IPS DF 4.7 (cell line): ENCODE results near the gene NUDT3.
"Not testable (repeated sequence)": the region's sequence is repeated elsewhere in the genome, so short reads cannot be mapped to it uniquely, and the experiment has no call there.

ENCODE experiments used
- DNase-seq: peaks from one replicate; pipeline ENCODE4 v3.0.0-alpha.2; 2013; ENCODE audit warnings: low spot score; ENCODE audit errors: extremely low read depth

Gene NUDT3

DNA sequence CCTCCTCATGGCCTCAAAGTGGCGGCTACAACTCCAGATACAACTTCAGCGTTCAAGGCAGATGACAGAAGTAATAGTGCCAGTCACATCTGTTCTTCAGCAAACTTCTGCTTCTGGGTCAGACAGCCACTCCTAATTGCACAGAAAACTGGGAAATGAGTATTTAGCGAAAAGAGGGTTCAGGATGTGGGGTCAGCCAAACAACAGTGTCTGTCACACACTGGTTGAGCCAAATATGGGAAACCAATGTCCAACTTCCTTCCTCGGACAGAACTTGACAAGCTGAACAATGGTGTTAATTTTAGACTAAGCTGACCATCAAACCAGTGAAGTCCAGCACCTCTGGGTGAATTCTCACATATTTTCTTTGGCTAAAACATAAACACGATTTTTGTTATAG lies 22.1 kb downstream of the NUDT3 start:
- DNase-seq: no peak

DNA sequence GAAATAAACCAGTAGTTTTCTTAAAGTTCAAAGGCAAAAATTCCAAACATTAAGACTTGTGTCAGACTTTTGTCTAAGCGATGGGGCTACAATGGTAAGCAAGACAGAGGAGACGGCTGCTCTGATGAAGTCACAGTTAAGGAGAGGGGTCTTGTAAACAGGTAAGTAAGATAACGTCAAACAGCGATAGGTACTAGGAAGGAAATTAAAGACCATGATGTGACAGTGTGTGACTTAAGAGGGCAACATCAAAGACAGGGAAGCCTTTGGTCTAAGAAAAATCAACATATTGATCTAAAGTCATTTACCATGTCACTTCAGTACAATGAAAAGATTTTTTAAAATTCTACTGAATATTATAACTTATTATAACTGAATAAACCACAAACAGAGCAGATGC lies 23.1 kb downstream of the NUDT3 start:
- no peak for DNase-seq

DNA sequence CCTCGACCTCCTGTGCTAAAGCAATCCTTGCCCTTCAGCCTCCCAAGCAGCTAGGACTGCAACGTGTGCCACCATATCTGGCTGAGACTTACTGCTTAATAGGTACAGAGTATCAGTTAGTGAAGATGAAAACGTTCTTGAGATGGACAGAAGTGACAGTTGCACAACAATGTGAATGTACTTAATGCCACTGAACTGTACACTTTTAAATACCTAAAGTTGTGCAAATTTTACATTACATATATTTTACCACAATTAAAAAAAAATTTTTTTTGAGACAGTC lies 25.9 kb downstream of the NUDT3 start:
- no peak for DNase-seq

DNA sequence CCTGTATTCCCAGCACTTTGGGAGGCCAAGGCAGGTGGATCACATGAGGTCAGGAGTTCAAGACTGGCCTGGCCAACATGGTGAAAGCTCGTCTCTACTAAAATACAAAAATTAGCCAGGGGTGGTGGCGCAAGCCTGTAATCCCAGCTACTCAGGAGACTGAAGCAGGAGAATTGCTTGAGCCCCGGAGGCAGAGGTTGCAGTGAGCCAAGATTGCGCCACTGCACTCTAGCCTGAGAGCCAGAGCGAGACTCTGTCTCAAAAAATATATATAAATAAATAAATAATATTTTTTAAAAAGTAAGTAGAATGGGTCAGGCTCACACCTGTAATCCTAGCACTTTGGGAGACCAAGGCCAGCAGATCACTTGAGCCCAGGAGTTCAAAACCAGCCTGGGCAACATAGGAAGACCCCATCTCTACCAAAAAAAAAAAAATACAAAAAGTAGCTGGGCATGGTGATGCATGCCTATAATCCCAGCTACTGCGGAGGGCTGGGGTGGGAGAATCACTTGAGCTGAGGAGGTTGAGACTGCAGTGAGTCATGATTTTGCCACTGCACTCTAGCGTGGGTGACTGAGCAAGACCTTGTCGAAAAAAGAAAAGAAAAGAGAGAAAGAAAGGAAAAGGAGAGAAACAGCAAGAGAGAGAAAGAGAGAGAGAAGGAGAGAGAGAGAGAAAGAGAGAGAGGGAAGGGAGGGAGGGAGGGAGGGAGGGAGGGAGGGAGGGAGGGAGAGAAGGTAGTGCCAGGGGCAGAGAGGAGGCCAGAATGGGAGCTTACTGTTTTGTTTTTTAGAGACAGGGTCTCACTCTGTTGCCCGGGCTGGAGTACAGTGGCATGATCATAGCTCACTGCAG lies 26.5 kb downstream of the NUDT3 start:
- not testable (repeated sequence) for DNase-seq

DNA sequence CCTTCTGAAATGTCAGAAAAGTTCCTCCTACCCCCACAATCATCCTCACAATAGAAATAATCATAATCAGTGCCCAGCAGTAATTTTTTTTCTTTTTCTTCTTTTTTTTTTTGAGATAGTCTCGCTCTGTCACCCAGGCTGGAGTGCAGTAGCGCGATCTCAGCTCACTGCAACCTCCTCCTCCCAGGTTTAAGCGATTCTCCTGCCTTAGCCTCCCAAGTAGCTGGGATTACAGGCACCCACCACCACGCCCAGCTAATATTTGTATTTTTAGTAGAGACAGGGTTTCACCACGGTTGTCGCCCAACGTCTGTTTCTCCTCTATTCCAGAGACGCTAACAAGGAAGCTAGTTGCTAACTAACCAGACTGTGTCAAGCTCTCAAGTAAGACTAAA lies 28.8 kb downstream of the NUDT3 start:
- DNase-seq: not testable (repeated sequence)

DNA sequence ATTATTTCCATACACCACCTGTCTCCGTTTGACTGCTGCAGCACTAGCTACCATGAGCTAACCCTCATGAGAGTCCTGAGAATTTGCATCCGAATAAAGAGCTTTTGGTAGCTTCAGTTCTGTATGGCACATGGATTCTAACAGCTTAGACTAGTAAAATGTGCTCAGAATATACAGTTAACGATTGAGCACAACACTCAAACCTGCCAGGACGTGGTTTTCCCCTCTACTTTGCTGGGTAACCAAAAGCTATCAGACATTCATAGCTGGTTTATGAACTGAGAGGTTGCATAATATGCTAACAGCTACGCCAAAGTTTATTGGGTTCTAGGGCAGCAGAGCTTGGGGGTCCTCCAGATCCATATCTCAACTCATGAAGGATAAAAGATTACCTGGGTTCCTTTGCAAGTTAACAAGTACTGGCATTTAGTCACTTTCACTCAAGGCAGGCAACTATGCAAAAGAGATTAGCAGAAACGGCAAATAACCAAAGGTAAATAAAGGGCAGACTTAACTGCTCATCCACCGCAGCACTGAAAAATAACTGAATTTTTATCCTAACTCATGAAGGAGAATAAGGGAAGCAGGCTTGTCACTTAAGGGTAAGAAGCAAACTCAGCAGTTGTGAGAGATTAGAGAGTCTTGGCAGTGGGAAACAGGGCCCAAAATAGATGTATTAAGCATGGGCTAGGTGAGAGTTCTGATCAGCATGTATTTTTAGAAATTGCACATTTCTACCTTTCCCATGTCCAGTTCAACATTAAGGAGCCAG lies 29.4 kb downstream of the NUDT3 start:
- DNase-seq: no peak

DNA sequence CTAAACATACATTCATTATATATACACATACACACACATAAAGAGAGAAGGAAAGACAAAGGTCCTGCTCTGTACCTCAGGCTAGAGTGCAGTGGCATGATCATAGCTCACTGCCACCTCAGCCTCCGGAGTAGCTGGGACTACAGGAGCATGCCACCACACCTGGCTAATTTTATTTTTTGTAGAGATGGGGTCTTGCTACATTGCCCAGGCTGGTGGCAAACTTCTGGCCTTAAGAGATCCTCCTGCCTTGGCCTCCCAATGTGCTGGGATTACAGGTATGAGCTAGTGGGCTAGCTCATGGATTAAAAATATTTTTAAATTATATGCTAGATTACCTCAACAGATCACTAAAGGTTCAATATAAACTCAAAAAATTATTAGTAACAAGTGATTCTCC lies 30.3 kb downstream of the NUDT3 start:
- no peak for DNase-seq

DNA sequence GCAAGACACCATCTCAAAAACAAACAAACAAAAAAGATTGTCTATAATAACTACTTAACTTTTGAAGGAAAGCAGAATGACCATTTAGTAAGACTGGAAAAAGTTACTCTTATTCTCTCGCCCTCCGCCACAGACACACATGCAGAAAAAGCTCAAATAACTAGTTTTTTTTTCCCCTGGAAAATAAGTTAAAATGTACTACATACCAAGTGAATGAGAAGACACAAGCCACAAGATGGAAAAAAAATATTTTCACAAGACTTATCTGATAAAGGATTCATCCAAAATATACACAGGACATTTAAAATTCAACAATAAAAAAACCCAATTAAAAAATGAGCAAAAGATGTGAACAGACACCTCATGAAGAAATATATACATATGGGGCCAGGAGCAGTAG lies 31.9 kb downstream of the NUDT3 start:
- no peak for DNase-seq

DNA sequence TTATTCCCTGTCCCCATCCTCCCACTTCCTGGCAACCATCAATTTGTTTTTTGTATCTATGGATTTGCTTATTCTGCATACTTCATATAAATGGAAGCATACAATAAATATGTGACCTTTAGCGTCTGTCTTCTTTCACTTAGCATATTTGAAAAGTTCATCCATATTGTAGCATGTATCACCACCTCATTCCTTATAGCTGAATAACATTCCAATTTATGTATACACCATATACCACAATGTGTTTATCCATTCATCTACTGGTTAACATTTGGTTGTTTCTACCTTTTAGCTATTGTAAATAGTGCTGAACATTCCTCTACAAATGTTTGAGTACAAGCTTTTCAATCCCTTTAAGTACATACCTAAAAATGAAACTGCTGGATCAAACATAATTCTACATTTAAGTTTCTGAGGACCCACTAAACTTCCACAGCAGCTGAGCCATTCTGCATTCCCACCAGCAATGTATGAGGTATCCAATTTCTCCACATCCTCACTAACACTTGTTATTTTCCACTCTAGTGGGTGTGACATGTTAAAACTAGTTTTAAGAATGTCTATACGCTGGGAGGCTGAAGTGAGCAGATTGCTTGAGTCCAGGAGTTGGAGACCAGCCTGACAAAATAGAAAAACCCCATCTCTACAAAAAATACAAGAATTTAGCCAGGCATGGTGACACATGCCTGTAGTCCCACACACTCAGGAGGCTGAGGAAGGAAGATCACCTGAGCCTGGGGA lies 32.9 kb downstream of the NUDT3 start:
- DNase-seq: no peak

DNA sequence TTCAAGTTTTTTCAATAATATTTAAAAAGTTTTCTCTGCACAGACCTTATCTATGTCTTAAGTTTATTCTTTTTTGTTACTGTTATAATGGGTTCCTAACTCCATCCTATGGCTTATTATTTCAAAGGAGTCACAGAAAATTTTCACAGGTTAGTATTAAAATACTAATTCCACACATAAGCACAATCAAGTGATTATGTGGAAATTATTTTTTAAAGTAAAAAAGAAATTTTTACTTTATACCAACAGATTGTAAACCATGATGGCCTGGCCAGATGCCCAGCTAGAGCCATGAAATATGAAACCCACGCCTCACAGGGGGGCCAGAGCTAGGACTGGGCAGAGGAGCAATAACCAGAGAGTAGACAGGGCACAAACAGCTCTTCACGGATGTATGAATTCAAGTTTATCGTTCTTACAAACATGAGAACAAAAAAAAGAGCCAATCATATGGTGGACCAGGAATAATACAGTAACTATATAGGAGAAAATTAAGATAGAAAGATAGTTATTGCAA lies 34.0 kb downstream of the NUDT3 start:
- no peak for DNase-seq

DNA sequence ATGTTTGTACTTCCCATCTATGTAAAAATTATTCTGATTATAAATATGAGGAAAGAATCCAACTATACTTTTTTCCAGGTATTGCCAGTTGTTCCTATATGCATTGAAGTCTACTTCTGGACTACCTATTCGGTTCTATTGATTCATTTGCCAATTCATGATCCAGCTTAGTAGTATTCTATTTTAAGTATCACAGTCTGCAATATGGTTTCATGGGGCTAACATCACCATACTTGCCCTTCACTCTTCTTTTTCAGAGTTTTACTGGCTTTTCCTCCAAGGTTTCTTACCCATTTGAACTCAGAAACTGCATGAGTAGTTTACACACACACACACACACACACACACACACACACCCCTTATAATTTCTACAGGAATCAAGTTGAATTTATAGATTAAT lies 34.5 kb downstream of the NUDT3 start:
- no peak for DNase-seq

DNA sequence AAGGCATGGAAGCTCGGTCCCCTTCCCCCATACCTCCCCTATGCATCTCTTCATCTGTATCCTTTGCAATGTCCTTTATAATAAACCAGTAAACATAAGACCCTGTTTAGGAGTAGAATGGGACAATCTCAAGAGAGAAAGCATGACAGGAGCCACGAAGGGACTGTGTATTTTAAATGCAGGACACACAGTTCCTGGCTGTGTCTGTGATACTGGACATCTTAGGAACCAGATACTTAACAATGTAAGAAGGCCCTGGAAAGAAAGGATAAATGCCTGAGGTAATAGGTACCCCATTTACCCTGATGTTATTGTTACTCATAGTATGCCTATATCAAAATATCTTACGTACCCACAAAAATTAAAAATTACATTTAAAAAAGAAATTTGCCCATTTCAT lies 36.6 kb downstream of the NUDT3 start:
- no peak for DNase-seq

DNA sequence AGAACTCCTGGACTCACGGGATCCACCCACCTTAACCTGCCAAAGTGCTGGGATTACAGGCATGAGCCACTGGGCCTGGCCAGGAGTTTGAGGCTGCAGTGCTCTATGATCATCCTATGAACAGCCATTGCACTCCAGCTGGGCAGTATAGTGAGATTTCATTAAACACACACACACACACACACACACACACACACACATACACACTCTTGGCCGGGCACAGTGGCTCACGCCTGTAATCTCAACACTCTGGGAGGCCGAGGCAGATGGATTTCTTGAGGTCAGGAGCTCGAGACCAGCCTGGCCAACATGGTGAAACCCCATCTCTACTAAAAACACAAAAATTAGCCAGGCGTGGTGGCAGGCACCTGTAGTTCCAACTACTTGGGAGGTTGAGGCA lies 38.2 kb downstream of the NUDT3 start:
- not testable (repeated sequence) for DNase-seq

DNA sequence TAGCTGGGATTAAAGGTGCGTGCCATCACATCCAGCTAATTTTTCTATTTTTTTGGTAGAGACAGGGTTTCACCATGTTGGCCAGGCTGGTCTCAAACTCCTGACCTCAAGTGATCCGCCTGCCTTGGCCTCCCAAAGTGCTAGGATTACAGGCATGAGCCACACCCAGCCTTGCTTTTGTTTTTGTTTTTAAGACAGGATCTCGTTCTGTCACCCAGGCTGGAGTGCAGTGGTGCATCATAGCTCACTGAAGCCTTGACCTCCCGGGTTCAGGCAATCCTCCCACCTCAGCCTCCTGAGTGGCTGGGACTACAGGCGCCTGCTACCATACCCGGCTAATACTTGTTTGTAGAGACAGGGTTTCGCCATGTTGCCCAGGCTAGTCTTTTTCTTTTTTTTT lies 38.9 kb downstream of the NUDT3 start:
- DNase-seq: not testable (repeated sequence)

DNA sequence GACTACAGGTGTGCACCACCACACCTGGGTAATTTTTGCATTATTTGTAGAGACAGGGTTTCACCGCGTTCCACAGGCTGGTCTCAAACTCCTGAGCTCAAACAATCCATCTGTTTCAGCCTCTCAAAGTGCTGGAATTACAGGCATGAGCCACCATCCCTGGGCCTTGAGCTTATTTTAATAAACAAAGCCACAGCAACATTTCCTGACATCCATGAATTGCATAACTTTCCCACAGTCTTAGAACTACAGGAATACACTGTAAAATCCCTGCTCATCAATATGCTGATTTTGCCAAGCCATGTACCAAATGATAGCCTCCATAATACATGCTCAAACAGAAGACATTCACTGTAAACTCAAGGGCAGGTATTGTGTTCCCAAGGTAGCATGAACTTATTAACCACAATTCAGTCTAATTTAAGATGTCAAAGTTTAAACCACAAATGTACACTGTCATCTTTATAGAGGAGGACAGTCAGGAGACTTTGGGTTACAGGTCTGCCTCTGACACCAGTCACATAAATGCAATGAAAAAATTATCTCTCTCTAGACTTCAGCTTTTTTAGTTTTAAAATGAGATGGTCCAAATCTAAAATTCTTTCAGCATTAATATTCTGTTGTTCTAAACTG lies 40.0 kb downstream of the NUDT3 start:
- no peak for DNase-seq

DNA sequence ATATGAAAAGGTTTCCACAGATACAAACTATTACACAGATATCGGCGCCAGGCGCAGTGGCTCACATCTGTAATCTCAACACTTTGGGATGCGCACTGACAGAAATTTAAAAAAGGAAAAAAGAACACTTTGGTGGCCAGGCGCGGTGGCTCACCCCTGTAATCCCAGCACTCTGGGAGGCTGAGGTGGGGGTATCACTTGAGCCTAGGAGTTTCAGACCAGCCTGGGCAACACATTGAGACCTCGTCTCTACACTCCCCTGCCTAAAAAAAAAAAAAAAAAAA lies 41.6 kb downstream of the NUDT3 start:
- DNase-seq: no peak

DNA sequence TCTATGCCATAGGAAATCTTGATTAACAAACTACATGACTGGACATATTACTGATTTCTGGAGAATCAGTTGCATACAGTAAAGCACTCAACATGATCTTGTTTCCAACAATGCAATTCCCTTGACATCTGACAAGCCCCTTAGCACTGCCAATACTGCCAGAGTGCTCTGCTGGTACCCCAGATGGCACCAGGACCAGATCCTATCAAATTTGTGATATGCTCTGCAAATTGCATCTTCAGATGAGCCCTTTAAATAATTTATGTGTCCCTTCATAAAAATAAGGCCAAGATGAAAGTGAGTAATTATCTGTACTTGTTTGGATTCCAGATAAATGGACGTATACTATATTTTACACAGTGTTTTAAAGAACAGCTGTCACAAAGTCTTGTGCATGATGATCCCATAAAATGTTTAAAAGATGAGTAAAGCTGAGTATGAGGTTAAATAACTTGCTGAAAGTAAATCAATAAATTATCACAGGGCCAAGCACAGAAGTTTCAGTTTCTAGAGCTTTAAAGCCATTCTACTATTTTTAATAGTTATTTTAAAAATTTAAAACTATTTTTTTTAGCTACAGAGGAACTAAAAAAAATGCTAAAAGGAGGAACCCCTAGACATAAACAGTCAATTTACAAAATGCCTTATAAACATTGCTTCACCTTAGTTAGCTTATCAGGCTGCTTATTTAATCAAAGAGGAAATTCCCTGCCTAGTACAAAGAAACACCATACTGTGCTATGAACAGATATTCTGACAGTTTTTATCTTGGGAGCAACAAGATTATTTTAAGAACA lies 42.1 kb downstream of the NUDT3 start:
- DNase-seq: no peak

DNA sequence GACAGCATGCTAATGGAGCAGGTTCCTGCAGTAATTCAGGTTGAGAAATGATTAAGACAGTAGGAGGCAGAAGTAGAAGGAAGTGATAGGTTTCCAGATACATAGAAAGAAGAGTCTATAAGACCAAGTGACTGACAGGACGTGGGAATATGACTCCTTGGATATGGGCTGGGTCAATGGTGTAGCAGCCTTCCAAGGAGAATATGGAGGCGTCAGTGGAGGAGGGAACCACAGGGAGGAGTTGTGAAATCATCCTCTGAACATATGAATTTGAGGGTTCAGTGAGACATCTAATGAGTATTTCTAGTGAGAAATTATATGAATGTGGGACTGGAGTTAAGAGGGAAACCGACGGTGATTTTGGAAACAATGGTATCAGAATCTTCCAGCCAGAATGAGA lies 43.3 kb downstream of the NUDT3 start:
- no peak for DNase-seq

DNA sequence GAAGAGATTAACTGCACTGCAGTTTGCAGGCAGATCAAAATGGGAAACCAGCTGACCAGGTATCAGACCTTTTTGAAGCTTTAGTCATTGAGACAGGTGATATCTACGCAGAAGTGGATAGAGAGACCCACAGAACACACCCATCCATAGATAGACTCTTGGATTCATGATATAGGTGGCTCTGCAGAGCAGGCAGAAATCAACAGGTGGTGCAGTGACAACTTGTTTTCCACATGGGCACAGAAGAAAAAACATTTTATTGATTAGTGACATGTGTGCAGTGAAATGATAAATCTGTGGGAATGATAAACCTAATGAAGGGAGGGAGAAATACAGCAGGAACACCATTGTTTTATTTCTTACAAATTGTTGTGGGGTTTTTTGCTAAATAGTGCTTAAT lies 45.2 kb downstream of the NUDT3 start:
- no peak for DNase-seq

DNA sequence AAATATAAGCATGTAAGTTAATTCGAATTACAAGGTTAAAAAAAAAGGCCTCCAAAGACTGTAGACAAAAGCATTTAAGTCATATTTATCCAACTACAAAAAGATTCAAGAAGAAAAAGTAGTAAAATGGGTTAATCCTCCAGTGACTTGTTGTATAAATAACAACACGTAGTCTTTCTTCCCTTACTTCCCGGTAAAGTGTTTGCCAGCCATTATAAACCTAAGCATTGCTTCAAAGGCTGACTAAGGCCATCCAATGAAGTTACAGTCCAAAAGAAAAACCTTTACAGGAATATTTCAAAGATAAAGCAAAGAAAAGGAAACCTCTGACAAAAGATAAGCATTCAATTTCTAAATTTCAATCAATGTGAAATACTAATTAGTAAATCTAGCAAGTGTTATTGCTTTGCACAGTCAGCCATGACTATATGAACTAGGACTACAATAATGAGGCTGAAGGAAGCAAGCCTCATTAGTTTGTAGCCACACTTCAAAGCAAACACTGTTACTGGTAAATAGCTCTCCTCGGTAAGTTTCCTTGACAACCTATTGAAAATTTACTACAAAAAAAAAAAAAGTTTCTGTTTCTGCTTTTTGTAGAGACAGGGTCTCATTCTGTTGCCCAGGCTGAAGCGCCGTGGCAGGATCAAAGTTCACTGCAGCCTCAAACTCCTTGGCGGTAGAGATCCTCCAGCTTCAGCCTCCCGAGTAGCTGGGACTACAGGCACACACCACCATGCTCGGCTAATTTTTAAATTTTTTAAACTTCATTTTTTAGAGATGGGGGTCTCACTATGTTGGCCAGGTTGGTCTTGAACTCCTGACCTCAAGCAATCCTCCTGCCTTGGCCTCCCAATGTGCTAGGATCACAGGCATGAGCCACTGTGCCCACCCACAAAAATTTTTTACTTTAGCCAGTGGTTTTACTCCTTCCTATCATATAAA lies 46.0 kb downstream of the NUDT3 start:
- DNase-seq: no peak
